NCI-H1092 treated with DMSO at 0.1 percent for 48 hours (cell line): ENCODE measurements around the gene TMEM163.

Experiments
- DNase-seq: peaks from one replicate; lab custom pipeline; 2025; lab: John Stamatoyannopoulos, UW

TMEM163 gene

DNA sequence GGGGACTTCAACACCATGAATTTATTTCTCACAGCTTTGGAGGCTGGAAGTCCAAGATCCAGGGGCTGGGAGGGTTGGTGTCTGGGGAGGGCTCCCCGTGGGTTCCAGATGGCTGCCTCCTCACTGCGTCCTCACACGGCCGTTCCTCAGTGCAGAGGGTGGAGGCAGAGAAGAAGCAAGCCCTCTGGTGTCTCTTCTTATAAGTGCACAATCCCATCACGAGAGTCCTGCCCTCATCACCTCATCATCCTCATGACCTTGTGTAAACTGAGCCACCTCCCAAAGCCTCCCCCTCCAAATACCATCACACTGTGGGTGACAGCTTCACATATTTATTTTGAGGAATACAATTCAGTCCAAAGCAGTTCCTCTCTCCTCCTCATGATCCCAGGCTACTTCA lies 26.3 kb downstream of the TMEM163 start:
- DNase-seq, result no peak

DNA sequence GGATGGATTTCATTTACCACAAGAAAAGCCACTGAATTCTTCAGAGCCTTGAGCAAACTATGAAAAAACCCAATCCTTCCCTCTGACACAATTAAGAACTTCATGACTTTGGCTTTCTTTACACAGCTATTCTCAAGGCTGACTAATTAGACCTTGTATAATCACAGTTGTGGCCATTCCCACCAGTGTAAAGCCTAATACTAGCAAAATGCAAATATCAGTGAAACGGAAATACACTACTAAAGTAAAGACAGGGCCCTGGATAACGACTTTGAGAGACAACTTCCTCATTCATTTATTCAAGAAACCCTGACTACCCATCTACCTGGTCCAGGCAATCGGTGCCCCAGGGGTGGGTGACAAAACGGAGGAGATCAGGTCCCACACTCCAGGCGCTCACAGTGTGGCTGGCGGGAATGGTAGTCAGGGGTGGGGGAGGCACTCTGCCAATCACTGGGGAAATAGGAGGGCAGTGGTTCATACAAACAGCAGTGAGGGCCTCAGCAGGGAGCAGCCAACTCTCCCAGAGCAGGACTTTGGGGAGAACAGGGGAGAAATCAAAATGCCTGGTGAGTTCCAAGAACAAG lies 28.1 kb downstream of the TMEM163 start:
- DNase-seq, result no peak

DNA sequence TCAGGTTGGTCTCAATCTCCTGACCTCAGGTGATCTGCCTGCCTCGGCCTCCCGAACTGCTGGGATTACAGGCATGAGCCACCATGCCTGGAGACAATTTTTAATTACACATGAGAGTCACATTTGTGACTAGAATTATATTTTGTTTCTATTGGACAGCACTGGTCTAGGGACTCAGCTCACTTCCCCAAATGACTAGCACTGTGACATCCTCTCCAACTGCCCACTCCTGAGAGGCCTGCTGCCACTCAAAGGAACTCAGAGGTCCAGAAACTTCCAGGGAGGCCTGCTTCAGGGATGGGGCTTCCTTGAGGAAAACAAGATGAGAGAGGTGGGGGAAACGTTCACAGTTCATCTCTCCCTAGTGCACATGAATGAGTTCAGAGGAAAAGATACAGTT lies 29.5 kb downstream of the TMEM163 start:
- no peak for DNase-seq

DNA sequence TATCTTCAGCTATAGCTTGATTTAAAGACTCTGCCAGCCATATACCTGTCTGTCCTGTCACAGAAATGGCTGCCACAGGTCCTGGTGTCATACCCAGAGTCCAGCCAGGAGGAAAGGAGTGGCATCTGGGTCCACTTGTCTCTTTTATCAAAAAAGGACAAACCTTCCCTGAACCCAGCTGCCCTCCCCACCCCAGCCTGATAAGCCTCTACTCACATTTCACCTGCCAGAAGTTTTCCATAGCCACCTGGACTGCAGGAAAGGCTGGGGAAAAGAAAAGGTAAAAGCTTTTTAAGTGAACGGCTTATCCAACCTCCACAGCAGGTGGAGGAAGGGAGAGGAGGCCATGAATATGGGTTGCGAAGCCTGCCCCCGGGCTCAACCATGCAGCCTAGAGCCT lies 32.8 kb downstream of the TMEM163 start:
- no peak for DNase-seq

DNA sequence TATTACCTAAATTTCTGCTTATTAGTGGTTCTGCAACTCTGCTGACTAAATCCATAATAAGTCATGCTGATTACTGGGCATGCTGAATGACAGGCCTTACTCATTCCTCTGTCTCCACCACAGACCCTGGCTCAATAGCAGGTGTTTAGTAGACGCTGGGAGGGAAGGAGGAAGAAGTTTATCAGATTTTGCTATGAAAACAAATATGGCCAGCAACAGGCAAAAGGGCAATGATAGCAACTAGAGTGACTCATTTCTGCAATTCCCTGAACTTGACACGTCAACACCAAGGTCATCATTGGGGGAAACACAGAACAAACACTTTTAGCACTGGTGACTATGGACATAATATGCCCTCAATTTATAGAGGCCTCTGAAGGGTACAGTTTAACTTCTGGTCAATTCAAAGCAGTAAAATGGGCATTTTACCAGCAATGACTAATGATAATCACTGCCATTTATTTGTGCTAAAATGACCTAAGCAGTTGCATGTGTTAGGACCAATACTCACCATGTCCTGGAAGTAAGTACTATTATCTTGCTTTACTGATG lies 35.2 kb downstream of the TMEM163 start:
- DNase-seq, result no peak

DNA sequence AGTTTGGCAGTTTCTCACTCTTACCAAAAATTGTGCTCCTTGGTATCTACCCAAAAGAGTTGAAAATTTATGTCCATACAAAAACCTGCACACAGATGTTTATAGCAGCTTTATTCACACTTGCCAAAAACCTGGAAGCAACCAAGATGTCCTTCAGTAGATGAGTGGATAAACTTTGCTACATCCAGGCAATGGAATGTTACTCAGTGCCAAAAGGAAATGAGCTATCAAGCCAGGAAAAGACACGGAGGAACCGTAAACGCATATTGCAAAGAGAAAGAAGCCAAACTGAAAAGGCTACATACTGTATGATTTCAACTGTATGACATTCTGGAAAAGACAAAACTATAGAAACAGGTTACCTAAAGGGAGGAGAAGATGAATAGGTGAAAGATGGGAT lies 36.1 kb downstream of the TMEM163 start:
- no peak for DNase-seq

DNA sequence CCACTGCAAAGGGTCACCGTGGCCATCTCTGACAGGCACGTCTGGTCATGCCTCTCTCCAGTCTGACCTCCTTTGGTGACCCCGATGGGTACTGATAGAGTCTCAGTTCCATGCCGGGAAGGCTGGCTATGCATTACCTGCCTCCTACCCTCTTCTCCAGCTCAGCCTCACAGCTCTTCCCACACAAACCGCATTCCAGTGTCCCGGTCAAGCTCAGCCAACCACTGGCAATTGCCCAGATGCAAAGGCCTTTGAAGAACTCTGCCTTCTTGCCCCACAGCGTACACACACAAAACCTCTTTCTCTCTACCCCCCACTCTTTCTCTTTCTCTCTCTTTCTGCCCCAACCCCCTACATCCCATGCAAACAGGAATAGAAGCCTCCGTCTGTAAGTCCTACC lies 37.6 kb downstream of the TMEM163 start:
- no peak for DNase-seq

DNA sequence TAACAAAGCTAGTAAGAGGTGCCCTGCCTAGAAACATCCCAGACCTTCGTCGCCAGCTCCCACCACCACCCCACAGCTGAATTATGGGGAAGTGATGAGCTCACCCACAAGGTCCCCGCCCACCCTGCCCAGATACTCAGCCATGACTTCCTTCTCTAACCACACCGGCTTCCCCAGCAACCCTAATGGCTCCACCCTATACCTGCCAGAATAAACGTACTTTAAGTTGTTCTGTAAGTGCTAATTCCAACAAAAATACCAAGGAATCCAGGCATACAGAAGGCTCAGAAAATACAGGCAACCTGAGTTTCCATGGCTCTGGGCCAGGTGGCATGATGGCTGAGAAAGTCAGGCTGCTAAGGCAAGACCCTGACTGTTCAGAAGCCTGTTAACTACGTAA lies 39.1 kb downstream of the TMEM163 start:
- DNase-seq, result no peak

DNA sequence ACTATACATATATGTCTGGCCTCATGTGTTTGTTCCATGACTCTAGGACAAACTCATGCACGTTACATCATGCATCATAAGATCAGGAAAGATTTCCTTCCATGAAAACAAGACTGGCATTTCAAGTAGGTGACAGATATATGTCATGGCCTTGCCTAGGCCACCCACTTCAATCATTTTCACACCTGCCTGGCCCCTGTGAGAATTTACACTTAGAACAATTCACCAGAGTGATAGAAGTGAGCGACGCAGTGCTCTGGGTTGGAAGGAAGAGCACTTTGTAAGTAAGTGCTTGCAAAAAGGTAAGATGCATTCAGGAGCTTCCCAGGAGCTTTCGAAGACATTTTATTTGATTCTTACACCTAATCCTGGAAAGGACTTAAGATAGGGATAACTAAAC lies 39.5 kb downstream of the TMEM163 start:
- DNase-seq, result no peak

DNA sequence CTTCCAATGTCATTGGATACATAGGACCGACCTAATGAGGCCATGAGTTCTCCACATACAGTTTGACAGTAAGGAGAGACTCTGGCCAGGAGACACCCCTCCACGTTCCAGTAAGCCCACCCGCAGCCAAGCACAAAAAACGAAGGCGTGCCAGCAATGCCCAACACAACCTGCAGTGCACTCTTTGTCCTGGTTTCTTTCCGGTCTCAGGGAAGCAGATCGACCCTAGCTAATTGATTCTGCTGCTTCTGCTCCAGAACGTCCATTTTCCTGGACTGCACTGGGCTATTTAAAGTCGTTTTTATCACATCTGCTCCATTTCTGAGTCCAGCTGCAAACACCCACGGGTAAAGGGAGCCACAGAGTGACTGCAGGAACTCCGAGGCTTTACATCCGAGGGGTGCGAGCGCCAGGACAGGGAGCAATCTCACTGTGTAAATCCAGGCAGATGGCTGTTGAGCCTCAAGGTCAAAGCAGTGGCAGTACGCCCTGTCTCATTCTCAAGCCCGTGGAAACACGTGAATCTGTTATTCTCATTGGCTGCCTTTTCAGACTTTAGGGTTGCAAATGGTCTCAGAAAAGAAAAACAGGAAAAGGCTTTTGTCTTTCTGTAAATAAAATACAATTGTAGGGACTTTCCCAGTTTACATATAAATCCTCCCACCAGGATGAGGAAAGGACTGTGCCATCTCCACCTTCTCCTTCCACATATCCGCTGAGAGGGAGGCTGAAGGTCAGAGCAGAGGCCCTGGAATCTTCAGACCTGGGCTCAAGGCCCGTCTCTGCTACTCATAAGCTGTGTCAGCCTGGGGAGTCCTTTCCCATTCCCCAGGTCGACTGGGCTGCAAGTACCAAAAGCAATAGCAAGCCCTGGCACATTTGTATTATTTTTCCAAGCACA lies 40.7 kb downstream of the TMEM163 start:
- DNase-seq, result peak; percentile 78

DNA sequence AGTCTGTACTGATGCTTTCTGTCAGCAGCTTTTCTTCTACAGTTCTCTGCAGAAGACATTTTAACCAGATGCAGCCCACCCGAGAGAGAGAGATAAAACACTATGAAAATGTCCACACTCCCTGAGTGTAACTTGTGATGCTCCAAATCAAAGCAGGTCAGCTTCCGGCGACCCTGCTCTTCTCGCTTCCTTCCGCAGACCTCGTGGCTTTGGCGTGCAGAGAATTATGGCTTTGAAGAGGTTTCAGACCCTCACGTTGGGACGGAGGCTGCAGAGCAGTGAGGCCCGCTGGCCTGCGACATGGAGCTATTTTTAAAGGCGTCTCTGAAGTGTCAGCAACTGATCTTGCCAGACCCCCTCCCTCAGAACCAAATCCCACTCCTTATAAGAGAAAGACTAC lies 41.8 kb downstream of the TMEM163 start:
- no peak for DNase-seq

DNA sequence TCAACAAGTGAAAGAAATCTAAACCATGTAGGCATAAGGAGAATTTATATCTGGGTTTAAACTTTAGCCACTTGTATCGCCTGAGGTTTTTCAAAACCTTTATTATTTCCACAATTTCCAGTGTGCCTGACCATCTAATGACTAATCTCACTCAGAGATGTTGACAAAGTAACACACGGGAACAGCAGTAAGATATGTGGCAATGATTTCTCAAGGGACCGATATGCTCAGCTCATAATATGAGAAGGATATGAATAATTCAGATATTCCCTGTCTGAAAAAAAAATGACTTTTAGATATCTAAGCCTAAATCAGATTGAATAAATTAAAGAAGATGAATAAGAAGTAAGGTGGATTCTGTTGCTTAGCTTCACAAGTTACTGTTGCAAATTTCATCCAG lies 43.5 kb downstream of the TMEM163 start:
- no peak for DNase-seq

DNA sequence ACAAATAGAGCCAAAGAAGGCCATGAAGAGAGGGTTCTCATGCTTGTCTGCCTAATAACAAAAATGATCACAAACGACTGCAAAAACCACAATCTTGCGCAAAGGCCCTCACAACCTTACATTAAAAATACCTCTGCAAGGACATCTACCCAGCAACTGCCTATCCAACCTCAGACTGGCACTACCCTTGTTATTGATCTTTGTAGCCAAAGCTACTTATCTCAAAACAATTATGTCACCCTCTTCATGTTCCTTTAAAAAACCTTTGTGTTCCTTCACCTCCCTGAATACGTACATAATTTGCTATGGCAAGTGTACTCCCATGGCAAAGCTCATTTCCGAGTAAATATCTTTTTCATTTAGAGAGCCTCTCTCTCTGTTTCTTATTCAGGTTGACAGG lies 44.1 kb downstream of the TMEM163 start:
- DNase-seq, result no peak

DNA sequence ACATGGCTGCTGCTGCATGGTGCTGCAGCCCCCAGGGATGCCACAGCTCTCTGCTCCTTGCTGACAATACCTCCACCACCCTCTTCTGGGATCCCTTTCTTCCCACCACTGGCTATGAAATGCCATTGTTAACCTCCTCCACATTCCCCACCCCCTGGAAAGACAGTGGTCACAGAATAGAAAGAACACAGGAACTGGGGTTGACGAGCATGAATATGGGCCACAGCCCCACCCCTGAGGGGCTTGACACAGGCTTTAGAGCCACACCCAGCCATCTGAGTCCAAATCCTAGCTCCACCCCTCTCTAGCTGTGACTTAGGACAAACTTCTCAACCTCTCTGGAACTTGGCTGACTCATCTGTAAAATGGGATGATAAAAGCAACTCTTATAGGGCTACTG lies 47.3 kb downstream of the TMEM163 start:
- DNase-seq, result no peak

DNA sequence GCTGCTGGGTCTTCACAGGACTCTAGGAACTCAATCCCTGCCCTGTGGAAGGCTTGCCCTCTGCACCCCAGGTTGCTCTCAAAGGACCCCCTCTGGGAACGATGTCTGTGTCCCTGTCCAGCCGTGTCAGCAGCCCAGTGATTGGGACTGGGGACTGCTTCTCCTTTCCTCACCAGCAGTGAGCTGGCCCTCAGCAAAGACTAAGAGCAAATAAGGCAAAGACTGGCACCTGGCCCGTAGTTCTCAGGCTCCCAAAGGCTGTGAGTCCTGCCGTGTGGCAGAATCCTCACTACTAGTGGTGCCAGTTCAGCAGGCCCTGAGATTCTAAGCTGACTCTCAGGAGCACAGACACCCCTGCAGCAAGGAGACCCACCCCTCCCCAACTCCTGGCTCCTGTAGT lies 47.8 kb downstream of the TMEM163 start:
- peak; percentile 83 for DNase-seq

DNA sequence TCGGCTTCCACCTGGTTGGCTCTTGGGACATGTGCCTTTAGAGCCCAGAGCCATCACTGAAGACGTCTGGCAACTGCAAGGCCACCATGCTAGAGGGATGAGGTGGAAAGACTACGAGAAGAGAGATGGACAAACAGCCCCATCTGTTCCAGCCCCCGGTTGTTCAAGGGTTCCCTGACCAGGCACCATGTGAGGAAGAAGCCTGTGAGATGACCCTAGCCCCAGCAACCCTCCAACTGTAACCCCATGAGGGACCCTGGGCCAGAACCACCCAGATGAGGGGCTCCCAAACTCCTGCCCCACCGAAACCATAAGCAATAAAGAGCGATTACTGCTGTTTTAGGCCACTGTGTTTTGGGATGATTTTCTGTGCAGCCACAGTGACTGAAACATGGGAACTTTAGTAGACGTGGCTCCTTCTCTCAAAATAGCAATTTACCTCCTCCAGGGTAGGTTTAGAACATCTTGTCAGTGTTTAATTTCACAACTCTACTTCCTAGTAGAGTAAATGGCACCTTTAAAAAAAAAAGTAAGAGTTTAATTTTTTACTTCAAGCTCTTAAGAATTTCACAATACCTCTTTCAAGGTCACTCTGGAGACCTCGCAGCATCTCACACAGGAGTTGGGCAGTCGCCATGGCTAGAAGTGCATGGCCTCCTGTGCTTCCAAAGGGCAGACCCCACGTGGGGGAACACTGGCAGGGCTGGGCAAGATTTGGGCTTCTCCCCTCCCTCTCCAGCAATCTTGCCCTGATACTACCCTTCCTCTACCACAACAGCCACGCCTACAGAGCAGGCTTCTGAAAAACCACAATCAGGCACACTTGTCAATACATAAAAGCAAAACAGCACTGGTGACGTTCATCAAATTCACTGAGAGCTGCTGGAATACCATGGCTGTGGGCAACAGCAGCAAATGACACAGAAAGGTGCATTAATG lies 48.8 kb downstream of the TMEM163 start:
- DNase-seq, result no peak

DNA sequence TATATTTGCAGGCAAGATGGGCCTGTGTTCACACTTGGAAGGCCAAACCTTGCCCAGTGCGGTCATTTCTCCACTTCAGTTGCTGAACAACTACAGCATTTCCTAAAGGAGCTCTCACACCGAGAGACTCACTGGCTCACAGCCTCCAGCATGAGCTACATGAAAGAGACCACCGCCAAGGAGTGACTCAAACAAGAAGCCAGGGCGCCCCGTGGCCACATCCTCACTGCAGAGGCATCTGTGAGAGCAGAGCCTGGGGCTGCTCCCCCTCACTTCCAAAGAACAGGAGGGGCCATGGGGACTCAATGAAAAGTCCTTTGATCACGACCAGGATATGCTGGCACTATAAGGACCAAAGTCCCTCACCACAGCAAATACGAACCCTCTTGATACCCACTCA lies 50.0 kb downstream of the TMEM163 start:
- DNase-seq, result no peak

DNA sequence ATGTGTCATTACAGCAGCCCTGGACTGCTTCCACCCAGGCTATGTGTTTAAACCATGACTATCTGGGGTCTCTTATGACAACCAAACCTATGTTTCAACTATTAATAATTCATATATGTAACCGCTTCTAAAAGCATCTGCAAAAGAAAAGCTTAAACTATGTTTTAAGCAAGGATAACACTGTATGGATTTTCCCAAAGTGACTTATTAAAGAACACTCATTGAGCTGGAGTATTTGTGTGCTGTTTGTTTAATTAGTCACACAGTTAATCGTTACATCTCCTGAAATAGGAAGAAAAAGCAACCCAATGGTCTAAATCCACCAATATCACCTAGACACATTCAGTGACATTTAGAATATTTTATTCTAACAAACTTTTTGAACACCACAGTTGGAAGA lies 51.3 kb downstream of the TMEM163 start:
- no peak for DNase-seq

DNA sequence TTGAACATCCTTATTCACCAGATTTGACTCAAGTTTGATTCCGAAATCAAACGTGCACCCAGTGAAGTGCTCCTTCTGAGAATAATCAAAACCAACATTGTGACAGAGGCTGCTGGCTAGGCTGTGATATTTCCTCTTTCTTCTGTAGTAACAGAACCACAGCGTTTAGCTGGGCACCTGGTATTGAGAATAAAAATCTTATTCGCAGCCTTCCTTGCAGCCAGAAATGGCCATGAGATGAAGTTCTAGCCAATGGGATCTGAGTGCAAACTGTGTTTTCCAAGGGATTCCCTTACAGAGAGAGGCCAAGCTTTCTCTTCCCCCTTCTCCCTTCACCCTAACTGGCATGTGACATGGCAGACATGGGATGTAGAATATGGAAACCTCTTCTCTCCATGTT lies 51.7 kb downstream of the TMEM163 start:
- no peak for DNase-seq

DNA sequence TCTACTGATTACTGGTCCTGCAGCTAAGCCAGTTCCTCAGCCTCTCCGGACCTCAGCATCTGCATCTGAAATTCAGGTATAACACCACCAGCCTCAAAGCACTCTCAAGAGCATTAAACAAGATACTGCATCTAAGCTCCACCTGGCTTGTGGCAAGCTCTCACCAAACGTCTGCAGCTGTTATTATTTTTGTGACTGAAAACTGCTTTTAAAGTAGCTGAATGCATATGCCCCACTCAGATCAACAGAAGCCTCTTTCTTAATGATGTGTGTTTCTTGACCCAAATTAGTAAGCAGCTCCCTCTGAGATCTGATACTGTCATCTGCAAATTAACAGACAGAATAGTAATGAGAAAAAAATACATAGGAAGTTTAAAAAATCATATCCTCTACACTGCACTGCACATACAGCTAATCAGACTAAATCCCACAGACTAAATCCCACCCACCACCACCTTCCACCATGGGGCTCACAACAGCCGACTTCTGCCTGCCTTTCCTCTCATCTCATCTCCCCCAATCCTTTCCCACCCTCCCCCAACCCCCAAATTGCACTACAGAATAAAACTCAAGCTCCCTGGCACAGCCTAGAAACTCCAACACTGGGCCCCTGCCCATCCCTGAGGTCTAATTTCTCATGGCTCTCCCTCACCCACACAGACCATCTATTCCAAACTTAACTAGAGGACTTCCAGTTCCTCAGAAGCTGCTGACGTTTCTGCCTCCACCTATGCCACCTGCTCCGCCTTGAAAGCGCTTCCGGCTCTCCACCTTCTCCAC lies 52.9 kb downstream of the TMEM163 start:
- no peak for DNase-seq
